Sigmoid colon (tissue), 4 donors: ENCODE data around the gene LTBR.
A peak's percentile ranks its signal among the peaks of the same experiment; 100 is the strongest.

Source experiments
- EP300 ChIP-seq, 4 donors: sonication (generic); formaldehyde crosslinking; IDR thresholded peaks; one replicate each; pipeline ENCODE4 v1.6.1; 2017; ENCODE audit warnings: antibody characterized with exemption in 4 of 4
- POLR2A ChIP-seq, 2 donors: fragments of 450-650 bp; IDR thresholded peaks; one replicate each; pipeline ENCODE4 v1.6.1; 2016; ENCODE audit warnings: antibody characterized with exemption in 2 of 2, mild to moderate bottlenecking in 2 of 2, moderate library complexity in 2 of 2

- no peak for TF ChIP-seq POLR2A (IDR thresholded peaks at IDR 0.05)
- peak in 1 of 4 donors; percentile 16 for TF ChIP-seq EP300 (IDR thresholded peaks at IDR 0.05)
Observed at GRCh38 chr12:6423267-6424007, 39.5 kb downstream of the LTBR start.
